Retinal pigment epithelial cell (primary cell): Measurements from ENCODE around the gene SORD.
"Not testable (repeated sequence)": the region's sequence is repeated elsewhere in the genome, so short reads cannot be mapped to it uniquely, and the experiment has no call there.

Experiments used
- DNase-seq: peaks from one replicate; pipeline ENCODE4 v3.0.0-alpha.2; 2010; ENCODE audit warnings: low read depth
- H3K4me3 ChIP-seq: 2 replicates; pipeline ENCODE4 v1.5.1; 2011; ENCODE audit warnings: mild to moderate bottlenecking, low read length, control low read depth, moderate library complexity
- TF ChIP-seq, protein P1 (sequence below): conservative IDR thresholded peaks from 2 replicates; pipeline ENCODE4 v1.5.1; 2011; ENCODE audit warnings: low read depth, low read length, control low read depth, inconsistent platforms

The SORD gene

DNA sequence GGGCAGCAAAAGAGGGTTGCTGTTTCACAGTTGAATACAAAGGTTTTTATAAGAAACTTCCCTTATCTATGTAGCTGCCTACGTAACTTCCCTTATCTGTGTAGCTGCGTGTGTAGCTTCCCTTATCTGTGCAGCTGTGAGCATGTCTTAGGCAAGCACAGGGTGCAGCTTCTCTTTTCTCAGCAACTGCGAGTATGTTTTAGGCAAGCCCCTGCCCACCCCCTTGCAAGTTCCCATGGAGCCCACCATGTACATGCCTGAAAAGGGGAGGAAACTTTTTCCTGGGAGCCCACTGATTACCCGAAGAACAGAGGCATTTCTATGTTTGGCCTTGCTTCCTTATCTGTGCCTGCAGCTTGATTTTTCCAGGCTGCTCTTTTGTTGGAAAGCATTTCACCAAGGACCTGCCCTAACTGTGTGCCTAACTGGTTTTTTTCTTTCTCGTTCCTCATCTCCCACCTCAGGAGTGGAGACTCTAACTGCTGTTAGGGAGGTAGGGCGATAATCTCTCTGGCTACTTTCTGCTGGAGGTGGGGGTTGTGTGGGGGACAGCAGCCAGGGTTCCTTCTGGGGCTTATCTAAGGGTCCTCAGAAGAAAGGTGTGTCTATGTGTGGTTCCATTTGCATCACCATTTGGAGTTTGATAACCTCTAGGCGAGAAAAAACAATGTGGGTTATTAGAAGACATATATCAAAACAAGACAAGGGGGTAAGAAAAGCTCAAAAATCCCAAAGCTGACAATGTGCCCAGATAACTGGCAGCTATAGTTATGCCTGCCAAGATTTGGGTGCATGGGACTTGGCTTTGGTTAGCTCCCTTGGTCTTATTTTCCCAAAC is 26.0 kb downstream of the SORD start:
- no peak for DNase-seq
- no peak overlapping the region for H3K4me3 ChIP-seq
- TF ChIP-seq, protein P1, sequence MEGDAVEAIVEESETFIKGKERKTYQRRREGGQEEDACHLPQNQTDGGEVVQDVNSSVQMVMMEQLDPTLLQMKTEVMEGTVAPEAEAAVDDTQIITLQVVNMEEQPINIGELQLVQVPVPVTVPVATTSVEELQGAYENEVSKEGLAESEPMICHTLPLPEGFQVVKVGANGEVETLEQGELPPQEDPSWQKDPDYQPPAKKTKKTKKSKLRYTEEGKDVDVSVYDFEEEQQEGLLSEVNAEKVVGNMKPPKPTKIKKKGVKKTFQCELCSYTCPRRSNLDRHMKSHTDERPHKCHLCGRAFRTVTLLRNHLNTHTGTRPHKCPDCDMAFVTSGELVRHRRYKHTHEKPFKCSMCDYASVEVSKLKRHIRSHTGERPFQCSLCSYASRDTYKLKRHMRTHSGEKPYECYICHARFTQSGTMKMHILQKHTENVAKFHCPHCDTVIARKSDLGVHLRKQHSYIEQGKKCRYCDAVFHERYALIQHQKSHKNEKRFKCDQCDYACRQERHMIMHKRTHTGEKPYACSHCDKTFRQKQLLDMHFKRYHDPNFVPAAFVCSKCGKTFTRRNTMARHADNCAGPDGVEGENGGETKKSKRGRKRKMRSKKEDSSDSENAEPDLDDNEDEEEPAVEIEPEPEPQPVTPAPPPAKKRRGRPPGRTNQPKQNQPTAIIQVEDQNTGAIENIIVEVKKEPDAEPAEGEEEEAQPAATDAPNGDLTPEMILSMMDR, result no peak

DNA sequence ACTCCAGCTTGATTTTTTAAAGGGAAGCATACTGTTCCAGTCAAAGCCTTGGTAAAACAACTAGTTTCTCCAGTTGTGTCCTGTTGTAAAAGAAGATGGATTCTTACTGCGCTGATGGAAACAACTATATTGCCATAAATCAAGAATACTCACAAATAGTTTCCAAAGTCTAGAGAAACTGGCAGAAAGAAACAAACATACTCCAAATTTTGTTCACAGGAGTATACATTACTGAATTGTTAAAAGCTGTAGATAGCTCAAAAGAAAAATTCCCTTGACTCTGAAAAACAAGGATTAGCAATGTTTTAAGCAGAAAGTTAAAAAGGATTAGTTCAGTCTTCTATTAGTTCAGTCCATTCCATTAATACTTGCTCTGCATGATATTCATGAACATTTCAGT is 27.6 kb downstream of the SORD start:
- TF ChIP-seq, protein P1, result no peak
- no peak for DNase-seq
- H3K4me3 ChIP-seq, result no peak overlapping the region

DNA sequence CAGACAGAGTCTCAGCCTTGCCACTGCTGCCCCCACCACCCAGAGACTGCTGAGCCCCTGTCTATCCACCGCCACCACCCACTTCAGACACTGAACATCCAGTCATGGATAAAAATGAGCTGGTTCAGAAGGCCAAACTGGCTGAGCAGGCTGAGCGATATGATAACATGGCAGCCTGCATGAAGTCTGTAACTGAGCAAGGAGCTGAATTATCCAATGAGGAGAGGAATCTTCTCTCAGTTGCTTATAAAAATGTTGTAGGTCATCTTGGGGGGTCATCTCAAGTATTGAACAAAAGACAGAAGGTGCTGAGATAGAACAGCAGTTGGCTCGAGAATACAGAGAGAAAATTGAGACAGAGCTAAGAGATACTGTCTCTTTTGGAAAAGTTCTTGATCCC is 29.7 kb downstream of the SORD start:
- H3K4me3 ChIP-seq, result not testable (repeated sequence)

DNA sequence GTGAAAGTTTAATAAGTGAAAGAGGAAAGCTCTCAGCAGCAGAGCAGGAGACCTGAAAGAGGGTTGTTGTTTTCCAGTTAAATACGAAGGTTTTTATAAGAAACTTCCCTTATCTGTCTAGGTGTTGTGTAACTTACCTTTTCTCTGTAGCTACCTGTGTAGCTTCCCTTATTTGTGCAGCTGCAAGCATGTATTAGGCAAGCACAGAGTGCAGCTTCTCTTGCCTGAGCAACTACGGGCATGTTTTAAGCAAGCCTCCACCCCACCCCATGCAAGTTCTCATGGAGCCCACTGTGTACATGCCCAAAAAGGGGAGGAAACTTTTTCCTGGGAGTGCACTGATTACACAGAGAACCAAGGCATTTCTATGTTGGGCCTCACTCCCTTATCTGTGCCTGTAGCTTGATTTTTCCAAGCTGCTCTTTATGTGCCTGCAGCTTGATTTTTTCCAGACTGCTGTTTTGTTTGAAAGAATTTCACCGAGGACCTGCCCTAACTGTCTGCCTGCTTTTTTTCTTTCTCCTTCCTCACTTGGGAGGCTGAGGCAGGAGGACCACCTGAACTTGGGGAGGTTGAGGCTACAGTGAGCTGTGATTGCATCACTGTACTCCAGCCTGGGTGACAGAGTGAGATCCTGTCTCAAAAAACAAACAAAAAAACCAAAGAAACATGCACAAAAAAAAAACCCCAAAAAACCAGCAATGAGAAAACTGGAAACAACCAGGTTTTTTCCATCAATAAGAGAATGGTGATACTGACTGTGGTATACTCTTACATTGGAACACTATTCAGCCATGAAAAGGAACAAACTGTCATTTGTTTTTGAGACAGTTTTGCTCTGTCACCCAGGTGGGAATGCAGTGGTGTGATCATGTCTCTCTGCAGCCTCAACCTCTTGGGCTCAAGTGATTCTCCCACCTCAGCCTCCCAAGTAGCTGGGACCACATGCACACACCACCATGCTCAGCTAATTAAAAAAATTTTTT is 36.0 kb downstream of the SORD start:
- H3K4me3 ChIP-seq, DNase-seq: not testable (repeated sequence)

More for the DNA sequence above, 29.7 kb downstream of the SORD start:
- DNase-seq, result not testable (repeated sequence)

DNA sequence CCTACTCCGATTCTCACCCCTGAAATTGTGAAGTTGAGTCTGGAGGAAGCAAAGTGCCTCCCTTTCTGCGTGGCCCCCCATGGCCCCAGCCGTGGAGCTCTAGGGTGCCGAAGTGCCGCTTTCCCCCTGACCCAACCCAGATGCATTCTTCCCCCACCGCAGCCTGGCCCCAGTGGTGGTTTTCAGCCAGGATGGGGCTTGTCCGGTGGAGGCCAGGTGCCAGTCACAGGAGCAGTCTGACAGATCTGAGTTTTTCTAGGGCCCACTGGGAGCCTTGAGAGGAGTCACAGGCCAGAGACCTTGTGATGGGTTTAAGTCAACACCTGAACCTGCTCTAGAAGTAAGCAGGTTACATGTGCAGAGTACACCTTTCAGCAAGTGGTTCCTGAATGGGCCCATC is 39.3 kb downstream of the SORD start:
- not testable (repeated sequence) for DNase-seq, H3K4me3 ChIP-seq

DNA sequence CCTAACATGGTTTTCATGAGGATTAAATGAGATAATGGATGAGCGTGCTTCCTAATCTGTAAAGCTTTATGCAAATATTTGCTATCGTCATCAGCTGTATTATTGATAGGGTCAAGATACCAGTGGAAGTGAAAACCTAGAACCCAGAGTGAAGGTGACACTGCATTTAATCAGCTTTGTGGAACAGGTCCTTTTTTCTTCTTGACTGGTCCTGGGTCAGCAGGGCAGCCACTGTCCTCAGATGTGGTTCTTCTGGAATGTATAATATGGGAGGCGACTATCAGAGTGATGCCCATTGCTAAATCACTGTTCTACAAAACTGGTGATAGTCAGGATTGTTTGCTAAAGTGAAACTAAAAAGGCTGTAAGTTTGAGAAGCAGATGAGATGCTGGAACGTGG is 41.4 kb downstream of the SORD start:
- H3K4me3 ChIP-seq, result no peak overlapping the region
- TF ChIP-seq, protein P1, result no peak
- DNase-seq, result no peak

DNA sequence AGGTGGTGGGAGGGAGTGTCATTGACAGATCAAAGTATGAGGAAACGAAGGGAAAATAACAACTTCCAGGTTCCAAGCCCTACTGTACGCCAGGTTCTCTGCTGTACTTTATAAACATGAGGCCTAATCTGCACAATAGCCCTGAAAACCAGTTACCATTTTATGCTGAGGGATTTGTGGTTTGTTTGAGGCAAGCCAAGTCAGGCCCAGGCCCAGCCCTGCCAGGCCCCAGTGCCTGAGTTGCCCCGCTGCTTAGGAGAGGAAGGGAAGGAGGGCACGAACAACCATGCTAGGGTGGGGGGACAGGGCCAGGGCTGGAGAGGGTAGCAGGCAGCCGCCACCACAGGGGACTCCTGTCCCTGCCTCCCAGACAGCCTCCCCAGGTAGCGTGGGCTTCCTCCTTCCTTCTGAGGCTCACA is 47.0 kb downstream of the SORD start:
- not testable (repeated sequence) for DNase-seq, H3K4me3 ChIP-seq

DNA sequence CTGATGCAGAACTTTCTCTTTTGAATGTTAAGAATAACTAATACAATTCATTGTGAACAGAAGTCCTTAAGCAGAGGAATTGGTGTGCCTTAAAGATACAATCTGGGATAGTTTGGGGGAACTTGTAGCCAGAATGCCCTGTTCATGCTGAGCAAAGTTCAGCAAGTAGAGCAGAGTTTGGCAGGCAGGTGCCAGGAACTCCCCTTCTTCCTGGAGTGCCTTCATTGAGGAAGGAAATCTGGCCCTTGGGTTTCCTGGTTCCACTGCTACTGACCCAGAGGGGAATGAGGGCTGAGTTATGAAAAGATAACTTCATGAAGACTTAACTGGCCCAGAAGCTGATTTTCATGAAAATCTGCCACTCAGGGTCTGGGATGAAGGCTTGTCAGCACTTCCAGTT is 50.6 kb downstream of the SORD start:
- H3K4me3 ChIP-seq, DNase-seq: not testable (repeated sequence)

DNA sequence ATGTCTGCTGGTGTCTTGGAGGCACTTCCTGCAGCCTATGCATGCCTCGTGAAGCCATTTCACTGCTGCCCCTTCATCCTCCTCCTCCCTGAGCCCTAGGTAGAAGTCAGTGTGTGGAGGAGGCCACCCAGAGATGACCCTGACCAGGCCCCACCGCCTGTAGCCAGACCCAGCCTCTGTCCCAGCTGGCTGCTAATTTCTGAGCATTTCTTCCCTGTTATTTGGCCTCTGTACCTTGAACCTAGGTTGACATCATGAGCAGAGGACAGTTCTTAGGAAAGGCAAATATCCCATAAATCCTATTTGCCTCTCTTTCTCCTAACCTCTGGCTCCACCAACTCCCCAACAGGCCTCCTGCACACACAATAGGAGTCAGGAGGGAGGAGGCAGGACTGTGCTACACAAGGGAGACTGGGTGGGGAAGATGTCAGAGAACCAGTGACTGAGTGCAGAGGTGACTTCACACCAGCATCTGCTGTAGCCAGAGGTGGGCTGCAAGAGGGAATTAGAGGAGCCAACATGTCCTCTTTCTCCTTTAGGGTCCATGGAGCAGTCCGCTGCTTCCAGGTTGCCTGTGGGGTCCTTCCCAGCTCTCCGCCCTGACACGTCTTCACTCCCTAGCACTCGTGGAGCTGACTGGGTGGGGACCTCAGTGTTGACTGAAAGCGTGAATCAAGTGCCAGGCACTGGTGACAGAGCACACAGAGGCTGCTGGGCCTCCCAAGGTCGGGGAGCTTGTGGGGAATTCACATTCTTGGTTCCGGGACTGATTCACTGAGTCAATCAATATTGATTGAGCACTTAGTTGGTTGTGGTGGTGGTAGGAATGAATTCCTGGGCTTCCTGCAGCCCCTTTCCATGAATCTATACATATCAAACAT is 52.7 kb downstream of the SORD start:
- DNase-seq, result not testable (repeated sequence)

DNA sequence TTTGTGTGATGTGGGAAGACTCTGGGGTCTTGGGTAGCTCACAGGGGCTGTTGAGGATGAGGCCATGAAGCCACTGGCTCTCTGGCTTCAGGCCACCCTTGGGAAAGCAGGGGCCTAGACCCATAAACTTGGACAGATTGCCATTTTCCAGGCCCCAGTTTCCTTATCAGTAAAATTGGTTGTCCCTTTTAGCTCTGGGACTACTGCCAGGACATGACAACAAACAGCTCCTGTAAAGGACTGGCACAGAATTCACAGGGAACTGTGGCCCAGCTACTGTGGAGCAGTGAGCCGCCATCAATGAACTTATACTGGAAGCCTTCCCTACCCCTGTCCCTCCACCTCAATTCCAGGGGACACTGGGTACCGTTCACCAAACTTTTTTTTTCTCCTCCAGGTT is 54.4 kb downstream of the SORD start:
- not testable (repeated sequence) for DNase-seq, H3K4me3 ChIP-seq

More for the DNA sequence above, 52.7 kb downstream of the SORD start:
- H3K4me3 ChIP-seq, result not testable (repeated sequence)

DNA sequence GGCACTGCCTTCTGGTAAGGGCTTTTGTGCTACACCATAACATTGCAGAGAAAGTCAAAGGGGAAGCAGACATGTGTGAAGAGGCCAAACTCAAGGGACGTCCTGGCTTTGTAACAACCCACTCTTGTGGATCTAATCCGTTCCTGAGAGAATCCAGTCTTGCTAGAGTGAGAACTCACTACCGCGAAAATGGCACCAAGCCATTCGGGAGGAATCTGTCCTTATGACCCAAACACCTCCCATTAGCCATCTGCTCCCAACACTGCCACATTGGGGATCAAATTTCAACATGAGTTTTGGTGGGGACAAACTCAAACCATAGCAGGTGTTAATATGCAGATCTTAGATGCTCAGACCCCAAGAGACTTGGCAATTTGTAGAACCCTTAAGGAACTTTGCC is 56.2 kb downstream of the SORD start:
- H3K4me3 ChIP-seq, DNase-seq: not testable (repeated sequence)

DNA sequence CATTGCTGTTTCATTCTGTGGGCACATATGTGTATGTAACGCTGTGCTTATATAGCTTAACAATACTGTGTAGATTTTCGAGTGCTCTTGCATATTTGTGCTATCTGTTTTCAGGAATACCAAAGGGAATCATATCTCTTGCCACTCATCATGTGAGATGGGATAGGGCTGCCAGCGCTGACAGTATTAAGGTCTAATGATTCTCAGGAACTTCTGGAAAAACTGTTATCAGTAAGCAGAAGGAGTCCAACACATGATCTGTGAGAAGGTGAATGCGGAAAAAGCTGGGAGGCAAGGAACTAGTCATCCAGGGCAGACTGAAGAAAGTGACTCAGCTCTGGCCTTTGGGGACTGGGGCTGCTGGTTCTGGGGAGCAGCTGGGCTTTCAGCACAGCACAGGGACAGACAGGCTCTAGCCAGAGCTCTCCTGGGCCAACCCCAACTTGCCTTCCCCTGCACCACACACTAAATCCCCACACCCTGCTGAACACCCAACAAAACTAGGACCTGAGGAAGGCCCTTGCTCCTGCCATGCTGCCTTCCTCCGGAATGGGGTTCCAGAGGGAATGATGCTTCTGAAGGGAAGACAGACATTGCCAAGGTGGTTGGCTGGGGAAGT is 56.7 kb downstream of the SORD start:
- H3K4me3 ChIP-seq, DNase-seq: not testable (repeated sequence)

DNA sequence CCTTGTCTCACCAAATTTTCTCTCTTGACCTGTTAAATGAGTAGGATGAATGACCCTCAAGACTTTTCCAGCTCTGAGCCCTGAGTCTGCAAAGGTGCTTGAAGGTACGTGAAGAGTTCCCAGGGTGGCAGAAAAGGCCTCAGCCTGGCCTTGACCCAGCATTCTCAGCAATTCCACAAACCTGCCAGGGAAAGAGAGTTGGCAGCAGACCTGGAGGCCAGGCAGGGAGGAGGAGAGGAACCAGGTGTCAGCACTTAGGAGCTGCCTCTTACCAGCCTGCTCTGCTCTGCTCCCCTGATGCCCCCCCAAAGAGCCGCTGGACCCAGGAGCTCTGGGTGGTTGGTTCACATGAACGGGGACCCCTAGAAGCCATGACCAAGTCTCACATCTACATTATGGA is 57.6 kb downstream of the SORD start:
- H3K4me3 ChIP-seq, DNase-seq: not testable (repeated sequence)

DNA sequence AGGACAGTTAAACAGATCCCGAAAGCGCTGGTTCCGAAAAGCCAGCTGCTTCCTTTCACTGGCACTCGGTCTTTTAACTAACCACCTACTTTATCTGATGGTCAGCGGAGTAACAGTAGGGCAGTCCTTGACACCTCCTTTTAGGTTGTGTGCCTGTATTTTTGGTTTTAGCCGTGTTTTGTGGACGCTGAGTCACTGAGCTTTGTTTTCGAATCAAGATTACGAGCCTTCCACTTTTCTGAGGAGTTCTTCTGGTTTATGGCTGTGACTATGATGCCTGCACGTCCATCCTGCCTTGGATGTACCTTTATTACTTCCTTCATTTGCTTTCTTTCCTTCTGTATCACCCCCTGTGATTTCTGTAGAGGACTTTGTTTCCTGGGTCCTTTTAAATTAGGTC is 59.4 kb downstream of the SORD start:
- H3K4me3 ChIP-seq, DNase-seq: not testable (repeated sequence)
